NCI-H2029 treated with DMSO at 0.1 percent for 48 hours (cell line): ENCODE data around the gene FRMPD4.

Experiments used
- DNase-seq: peaks from one replicate; lab custom pipeline; 2025; lab: John Stamatoyannopoulos, UW

Gene FRMPD4

GRCh38 chrX:12768491-12768890, 630.2 kb downstream of the FRMPD4 start:
- DNase-seq = no peak

- DNase-seq = no peak
These were observed 632.2 kb downstream of the FRMPD4 start for GRCh38 chrX:12770440-12770839.

- no peak for DNase-seq
These were observed 633.3 kb downstream of the FRMPD4 start for GRCh38 chrX:12771445-12772069.
